ENCODE results near the gene TAS1R2.

DNA sequence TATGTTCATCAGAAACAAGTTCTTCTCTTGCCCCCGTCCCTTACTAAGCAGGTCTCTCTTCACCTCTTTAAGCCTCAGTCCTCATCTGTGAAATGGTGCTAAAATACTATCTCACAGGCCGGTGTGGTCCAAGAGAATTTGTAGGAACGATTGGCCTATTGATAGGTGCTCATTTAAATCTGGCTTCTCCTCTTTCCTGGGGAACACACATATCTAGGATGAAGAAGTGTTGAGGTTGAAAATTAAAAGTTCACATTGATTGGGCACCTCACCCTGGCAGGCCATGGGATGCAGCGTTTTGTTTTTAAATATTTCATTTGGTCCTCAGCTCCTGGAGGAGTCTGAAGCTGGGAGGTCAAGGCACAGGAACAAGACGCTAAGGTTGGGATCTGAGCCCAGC is 8.9 kb upstream of the TAS1R2 start:
- TF ChIP-seq, protein P1, sequence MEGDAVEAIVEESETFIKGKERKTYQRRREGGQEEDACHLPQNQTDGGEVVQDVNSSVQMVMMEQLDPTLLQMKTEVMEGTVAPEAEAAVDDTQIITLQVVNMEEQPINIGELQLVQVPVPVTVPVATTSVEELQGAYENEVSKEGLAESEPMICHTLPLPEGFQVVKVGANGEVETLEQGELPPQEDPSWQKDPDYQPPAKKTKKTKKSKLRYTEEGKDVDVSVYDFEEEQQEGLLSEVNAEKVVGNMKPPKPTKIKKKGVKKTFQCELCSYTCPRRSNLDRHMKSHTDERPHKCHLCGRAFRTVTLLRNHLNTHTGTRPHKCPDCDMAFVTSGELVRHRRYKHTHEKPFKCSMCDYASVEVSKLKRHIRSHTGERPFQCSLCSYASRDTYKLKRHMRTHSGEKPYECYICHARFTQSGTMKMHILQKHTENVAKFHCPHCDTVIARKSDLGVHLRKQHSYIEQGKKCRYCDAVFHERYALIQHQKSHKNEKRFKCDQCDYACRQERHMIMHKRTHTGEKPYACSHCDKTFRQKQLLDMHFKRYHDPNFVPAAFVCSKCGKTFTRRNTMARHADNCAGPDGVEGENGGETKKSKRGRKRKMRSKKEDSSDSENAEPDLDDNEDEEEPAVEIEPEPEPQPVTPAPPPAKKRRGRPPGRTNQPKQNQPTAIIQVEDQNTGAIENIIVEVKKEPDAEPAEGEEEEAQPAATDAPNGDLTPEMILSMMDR (conservative IDR thresholded peaks at IDR 0.05): no peak
- TF ChIP-seq ZFX (IDR thresholded peaks at IDR 0.05): no peak

All from C4-2B (cell line).